Hepatocyte (in vitro differentiated cells): ENCODE data around the gene CALD1. TPM values are rescaled to one million over a fixed set of nuclear protein-coding genes. Genes with fewer than 3 reads are reported as not detected.

ENCODE experiments used
- DNase-seq: peaks from one replicate; pipeline ENCODE4 v3.0.0-alpha.2; 2016; ENCODE audit warnings: low spot score
- H2AFZ ChIP-seq: fragments of 200-600 bp; sonication (generic); 2 replicates; pipeline ENCODE4 v1.6.0; 2016; ENCODE audit warnings: antibody characterized with exemption, mild to moderate bottlenecking
- H3K27ac ChIP-seq: fragments of 200-600 bp; sonication (generic); 2 replicates; pipeline ENCODE4 v1.5.1; 2016; ENCODE audit warnings: mild to moderate bottlenecking
- H3K27me3 ChIP-seq: fragments of 200-600 bp; sonication (generic); 2 replicates; pipeline ENCODE4 v1.6.1; 2016
- H3K36me3 ChIP-seq: fragments of 200-600 bp; sonication (generic); replicated peaks from 2 replicates; pipeline ENCODE4 v1.5.1; 2016; ENCODE audit warnings: low read depth; ENCODE audit not compliant: insufficient read depth
- H3K4me1 ChIP-seq: fragments of 200-600 bp; sonication (generic); 2 replicates; pipeline ENCODE4 v1.5.1; 2016; ENCODE audit warnings: mild to moderate bottlenecking, moderate library complexity; ENCODE audit not compliant: insufficient read depth
- H3K4me2 ChIP-seq: fragments of 200-600 bp; sonication (generic); 2 replicates; pipeline ENCODE4 v1.6.0; 2016
- H3K4me3 ChIP-seq: fragments of 200-600 bp; sonication (generic); 2 replicates; pipeline ENCODE4 v1.5.1; 2016; ENCODE audit warnings: mild to moderate bottlenecking
- H3K79me2 ChIP-seq: fragments of 200-600 bp; sonication (generic); 2 replicates; pipeline ENCODE4 v1.6.0; 2017; ENCODE audit warnings: mild to moderate bottlenecking
- H3K9me2 ChIP-seq: fragments of 200-600 bp; sonication (generic); replicated peaks from 2 replicates; pipeline ENCODE4 v1.6.0; 2017; ENCODE audit warnings: mild to moderate bottlenecking; ENCODE audit not compliant: insufficient read depth
- H3K9me3 ChIP-seq: fragments of 200-600 bp; sonication (generic); 2 replicates; pipeline ENCODE4 v1.5.1; 2016; ENCODE audit warnings: low read depth, mild to moderate bottlenecking
- H4K20me1 ChIP-seq: fragments of 200-600 bp; sonication (generic); 2 replicates; pipeline ENCODE4 v1.6.0; 2016; ENCODE audit warnings: mild to moderate bottlenecking; ENCODE audit not compliant: insufficient read depth, poor library complexity, severe bottlenecking
- CTCF ChIP-seq: fragments of 200-600 bp; sonication (generic); IDR thresholded peaks from 2 replicates; pipeline ENCODE4 v1.5.1; 2016; ENCODE audit warnings: antibody characterized with exemption, mild to moderate bottlenecking; ENCODE audit not compliant: poor library complexity
- EZH2 ChIP-seq: fragments of 200-600 bp; sonication (generic); IDR thresholded peaks from 2 replicates; pipeline ENCODE4 v1.6.1; 2016; ENCODE audit warnings: antibody characterized with exemption, mild to moderate bottlenecking, borderline replicate concordance
- EZH2phosphoT487 ChIP-seq: fragments of 200-600 bp; sonication (generic); IDR thresholded peaks from one replicate; pipeline ENCODE4 v1.6.1; 2018; ENCODE audit warnings: antibody characterized with exemption, mild to moderate bottlenecking, low read depth, moderate library complexity; ENCODE audit not compliant: unreplicated experiment, severe bottlenecking
- WGBS: methylation state at CpG from one replicate; pipeline ENCODE4 v1.1.6; 2016; ENCODE audit warnings: low lambda C conversion rate; ENCODE audit errors: missing lambda C conversion rate; 5-methylcytosine and 5-hydroxymethylcytosine counted together
- polyA plus RNA-seq: library from polyadenylated mRNA; unstranded; fragments of >200 nt; fragmentation: Nextera tagmentation; extraction: Ambion mirVana; gene quantifications from 2 replicates; pipeline ENCODE4 v1.2.1, GENCODE V29; 2016
- total RNA-seq: library from RNA; depleted of rRNA; stranded (reverse); fragments of >200 nt; gene quantifications from 2 replicates; pipeline ENCODE4 v1.2.3, GENCODE V29; 2014

The CALD1 gene
- total and polyA plus RNA-seq, 2 experiments from 2014 or later: 207 to 333 TPM

- 89% methylated on average over 1 of the region's 1 CpG for WGBS
- H3K9me2 ChIP-seq: no peaks in the 10 kb centered on the region
- H2AFZ ChIP-seq: no peak overlapping the region
These were observed 15.5 kb upstream of the CALD1 start for GRCh38 chr7:134763960-134764359.

GRCh38 chr7:134764365-134764764, 15.1 kb upstream of the CALD1 start:
- Histone ChIP-seq H3K36me3 (no peaks in the 10 kb centered on the region), H3K27ac (no peak overlapping the region), H3K4me1 (no peaks in the 10 kb centered on the region), H4K20me1 (no peaks in the 10 kb centered on the region), H3K79me2 (no peaks in the 10 kb centered on the region), H3K27me3 (no peaks in the 10 kb centered on the region), H2AFZ (no peak overlapping the region), H3K9me2 (no peaks in the 10 kb centered on the region), H3K4me3 (no peak overlapping the region), H3K4me2 (no peak overlapping the region), H3K9me3 (no peaks in the 10 kb centered on the region)
- 88% methylated on average over 1 of the region's 1 CpG for WGBS
- no peak for DNase-seq
- TF ChIP-seq CTCF: no peak
- TF ChIP-seq EZH2: no peak
- TF ChIP-seq EZH2phosphoT487: no peak

More at GRCh38 chr7:134763960-134764359, 15.5 kb upstream of the CALD1 start:
- H3K4me1 ChIP-seq: no peaks in the 10 kb centered on the region
- no peaks in the 10 kb centered on the region for H3K79me2 ChIP-seq
- no peak overlapping the region for H3K4me2 ChIP-seq
- DNase-seq: no peak
- no peaks in the 10 kb centered on the region for H3K27me3 ChIP-seq
- TF ChIP-seq EZH2phosphoT487 (no peak), EZH2 (no peak), CTCF (no peak)
- no peaks in the 10 kb centered on the region for H3K36me3 ChIP-seq
- no peak overlapping the region for H3K4me3 ChIP-seq
- H3K9me3 ChIP-seq: no peaks in the 10 kb centered on the region
- no peak overlapping the region for H3K27ac ChIP-seq
- H4K20me1 ChIP-seq: no peaks in the 10 kb centered on the region

GRCh38 chr7:134766779-134767519, 12.5 kb upstream of the CALD1 start:
- TF ChIP-seq EZH2: no peak
- no peak for TF ChIP-seq CTCF
- no peak for TF ChIP-seq EZH2phosphoT487
- Histone ChIP-seq H3K36me3 (no peaks in the 10 kb centered on the region), H4K20me1 (no peaks in the 10 kb centered on the region), H2AFZ (no peak overlapping the region), H3K4me2 (no peak overlapping the region), H3K27ac (peak overlapping the region; percentile 21), H3K4me3 (no peak overlapping the region), H3K9me2 (no peaks in the 10 kb centered on the region), H3K27me3 (no peaks in the 10 kb centered on the region), H3K4me1 (no peaks in the 10 kb centered on the region), H3K79me2 (no peaks in the 10 kb centered on the region), H3K9me3 (no peaks in the 10 kb centered on the region)
- WGBS: 69% methylated on average over 15 of the region's 15 CpGs
- no peak for DNase-seq
